HG02623 (cell line): Measurements from ENCODE around the gene HLA-DMA.

Experiments used
- ATAC-seq: cut with Tn5 transposase; IDR thresholded peaks from one replicate; pipeline ENCODE4 v1.9.1; 2021; ENCODE audit warnings: moderate library complexity; ENCODE audit not compliant: unreplicated experiment

HLA-DMA gene

DNA sequence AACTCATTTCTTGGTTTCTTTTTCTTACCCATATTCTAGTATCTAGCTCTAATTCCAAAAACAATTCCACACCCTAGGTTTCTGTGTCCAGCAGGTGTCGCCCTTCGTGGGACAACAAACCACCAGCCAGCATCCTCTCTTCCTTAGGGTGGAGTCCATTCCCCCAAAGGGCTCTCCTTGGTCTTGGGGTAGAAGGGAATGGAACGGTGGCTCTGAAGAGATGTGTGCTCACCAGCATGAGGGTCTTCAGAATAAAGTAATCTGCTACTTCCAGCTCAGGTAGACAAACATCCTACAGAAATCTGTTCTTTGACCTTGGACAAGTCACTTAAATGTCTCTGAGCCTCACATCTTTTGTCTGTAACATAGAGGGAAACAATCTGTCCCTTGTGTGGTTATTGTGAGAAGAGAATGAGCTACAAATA is 19.2 kb downstream of the HLA-DMA start:
- ATAC-seq: no peak

DNA sequence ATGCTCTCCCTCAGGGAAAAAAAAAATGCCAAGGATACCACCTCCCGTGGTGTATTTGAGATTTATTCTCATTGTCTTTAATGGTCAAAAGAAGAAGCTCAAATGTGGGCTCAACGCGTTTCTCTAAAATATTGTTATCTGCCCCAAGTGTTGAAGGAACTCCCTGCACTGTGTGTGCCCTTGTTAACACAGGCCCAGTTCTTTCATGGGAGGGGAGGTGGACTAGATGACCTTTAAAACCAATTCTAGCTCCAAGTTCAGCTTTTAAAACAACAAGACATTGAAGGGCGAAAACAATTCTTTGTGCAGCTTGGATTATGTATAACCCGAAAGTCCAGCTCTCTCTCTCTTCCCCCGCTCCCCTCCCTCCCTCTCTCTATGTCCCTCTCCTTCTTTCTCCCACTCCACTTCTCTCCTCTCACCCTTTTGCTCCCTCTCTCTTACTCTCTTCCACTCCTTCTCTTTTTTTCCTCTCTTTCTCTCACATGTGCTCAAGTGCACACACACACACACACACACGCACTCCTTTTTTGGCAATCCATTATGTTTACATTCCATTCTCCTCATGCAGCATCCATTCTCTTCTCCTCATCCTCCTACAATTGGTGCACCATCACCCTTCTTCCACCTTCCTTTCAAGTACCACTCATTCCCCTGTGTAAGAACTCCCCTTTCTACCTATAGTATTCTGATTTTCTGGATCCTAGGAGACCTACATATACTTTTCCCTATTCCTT is 20.6 kb downstream of the HLA-DMA start:
- ATAC-seq: no peak

DNA sequence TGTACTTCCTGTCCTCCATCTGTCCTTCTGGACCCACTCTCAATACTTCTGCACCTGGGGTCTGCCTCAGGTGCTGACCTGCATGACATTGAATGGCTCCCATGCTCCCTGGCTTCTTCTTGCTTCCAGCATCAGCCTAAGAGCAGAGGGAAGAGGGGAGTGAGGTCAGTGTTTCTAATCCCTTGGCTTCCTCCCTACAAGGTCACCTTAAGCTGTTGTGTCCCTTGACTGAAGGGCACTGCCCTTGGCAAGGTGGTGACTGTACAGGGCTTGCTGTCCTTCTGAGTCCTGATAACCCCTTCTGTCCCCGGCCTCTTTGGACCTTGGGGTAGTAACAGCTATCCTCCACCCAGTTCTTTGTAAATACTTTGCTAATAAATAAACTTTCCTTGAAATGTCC is 21.7 kb downstream of the HLA-DMA start:
- ATAC-seq: no peak

DNA sequence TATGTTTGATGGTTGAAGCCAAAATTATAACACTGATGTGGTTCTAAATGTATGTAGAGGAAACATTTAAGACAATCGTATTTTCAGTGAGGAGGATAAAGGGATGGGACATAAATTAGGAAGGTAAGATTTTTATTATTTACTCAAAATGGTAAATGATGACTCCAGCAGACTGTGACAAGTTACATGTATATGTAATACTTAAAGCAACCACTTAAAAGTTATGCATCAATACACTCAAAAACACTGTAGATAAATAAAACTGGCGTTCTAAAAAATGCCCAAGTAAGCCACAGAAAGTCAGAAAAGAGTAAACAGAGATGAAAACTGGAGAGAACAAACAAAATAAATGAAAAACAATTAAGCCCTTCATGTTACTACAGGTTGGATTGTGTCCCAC is 30.8 kb downstream of the HLA-DMA start:
- no peak for ATAC-seq

DNA sequence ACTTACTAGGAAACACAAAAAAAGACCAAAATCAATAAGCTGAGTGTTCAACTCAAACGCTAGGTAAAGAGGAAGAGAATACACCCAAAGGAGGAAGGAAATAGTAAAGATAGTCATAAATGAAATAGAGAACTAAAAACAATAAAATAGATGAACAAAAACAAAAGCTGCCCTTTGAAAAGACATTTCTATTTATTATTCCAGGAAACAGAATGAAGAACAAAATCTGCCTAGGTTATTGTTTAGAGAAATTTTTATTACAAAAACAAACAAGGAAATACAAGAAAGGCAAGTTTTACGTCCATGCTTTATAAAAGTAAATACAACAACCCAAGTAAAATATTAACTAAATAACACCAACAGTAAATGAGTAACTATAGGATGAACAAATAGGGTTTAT is 32.2 kb downstream of the HLA-DMA start:
- no peak for ATAC-seq

DNA sequence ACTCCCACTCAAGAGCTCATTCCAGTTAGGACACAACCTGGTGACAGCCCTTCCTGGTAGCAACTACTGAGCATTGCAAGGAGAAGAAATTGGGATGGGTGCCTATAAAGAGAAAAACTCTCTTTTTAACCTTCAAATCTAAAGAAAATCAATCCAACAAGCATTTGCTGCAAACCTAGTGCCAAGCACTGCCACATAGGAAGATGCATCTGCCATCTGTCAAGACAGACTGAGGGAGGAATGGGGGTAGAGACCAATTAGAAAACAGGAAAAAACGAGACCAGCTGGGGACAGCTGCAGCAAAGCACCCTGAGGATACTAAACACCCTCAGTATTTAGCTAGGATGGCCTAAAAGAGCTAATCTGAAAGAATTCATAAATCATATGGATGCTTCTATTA is 39.9 kb downstream of the HLA-DMA start:
- ATAC-seq: no peak

DNA sequence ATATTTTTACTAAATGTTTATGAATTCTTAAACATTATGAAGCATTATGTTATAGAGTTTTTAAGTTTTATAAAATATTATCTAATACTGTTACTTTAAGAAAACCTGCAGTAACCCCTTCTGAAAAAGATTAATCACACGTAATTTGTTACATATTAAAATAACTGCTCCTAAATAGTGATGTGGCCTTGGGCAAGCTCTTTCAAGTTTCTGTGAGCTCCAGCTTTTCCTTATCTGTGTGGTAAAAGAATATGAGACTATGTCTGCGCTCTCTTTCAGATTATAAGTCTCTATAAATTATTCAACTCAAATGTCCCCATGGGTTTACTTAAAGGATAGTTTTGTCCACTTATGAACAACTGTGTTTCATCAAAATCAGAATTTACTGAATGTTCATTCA is 44.0 kb downstream of the HLA-DMA start:
- ATAC-seq: no peak

DNA sequence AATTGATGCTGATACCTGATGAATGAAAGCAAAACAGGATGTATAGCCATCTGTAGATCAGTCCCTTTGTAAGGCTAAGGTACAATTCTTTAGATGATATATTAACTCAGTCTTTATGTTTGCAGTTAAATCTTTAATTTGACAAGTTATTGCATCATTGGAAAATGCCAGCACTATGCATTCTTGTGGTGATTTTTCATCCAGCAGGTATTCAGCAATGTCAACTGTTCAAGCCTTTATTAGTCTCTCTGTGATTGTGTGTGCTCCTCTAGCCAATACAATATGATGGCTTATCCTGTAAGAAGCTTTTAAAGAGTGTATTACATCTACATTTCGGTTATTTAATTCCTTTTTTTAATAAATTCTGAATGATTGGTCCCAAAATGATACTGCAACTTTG is 46.4 kb downstream of the HLA-DMA start:
- ATAC-seq: no peak

DNA sequence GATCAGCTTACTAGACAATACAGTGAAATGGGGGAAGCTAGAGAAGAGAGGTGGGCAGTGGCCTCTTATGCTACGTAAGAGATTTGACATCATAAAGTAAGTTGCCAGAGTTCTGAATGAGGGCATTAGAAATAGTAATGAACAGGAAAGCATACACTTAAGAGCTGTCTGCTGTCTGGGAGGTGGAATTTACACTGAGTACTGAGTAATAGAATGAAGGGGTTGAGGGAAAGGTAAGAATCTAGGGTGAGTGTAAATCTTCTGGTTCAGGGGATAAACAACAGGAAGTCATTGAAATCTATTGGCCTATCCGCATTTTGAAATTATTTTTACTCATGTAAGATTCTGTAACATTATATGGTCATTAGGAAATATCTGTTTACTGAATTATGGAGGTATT is 47.8 kb downstream of the HLA-DMA start:
- ATAC-seq: no peak

DNA sequence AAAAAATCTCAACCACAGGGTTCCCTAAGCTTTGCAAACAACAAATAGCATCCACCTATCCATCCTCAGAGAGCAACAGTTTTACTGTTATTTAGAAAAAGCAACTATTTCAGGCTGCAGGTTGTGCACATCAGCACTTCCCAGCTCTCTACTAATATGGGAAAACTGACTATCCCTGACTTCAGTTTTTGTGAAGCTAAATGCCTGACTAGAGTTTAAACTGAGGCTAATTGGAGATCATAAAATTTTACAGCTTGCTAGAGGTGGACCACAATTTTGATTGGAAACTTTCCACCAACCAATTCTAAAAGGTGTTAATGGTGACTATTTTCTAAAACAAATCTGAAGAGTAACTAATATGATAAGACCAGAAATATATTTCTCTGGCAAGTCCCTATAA is 48.9 kb downstream of the HLA-DMA start:
- no peak for ATAC-seq
